Neural cell (in vitro differentiated cells): Measurements from ENCODE around the gene LZTR1. TPM values are rescaled to one million over a fixed set of nuclear protein-coding genes. Genes with fewer than 3 reads are reported as not detected.

Experiments
- H2AFZ ChIP-seq: fragments of 200-600, 300-800 bp; sonication (generic), shearing (Covaris generic); 2 replicates; pipeline ENCODE4 v1.6.0; 2014; ENCODE audit warnings: low read depth, mild to moderate bottlenecking, antibody characterized with exemption, low read length, moderate library complexity
- H3F3A ChIP-seq: fragments of 200-600 bp; shearing (Covaris generic); 2 replicates; pipeline ENCODE4 v1.6.1; 2016; ENCODE audit warnings: mild to moderate bottlenecking, moderate library complexity, mixed read lengths, antibody characterized with exemption, low read length; ENCODE audit not compliant: insufficient read depth, poor library complexity, severe bottlenecking
- H3K27ac ChIP-seq: fragments of 200-600, 300-800 bp; sonication (generic), shearing (Covaris generic); 2 replicates; pipeline ENCODE4 v1.5.1; 2014; ENCODE audit warnings: mild to moderate bottlenecking, low read length, moderate library complexity
- H3K27me3 ChIP-seq: fragments of 300-800, 200-600 bp; sonication (generic), shearing (Covaris generic); 2 replicates; pipeline ENCODE4 v1.6.0; 2014; ENCODE audit warnings: mild to moderate bottlenecking, low read depth, low read length, moderate library complexity; ENCODE audit not compliant: insufficient read depth
- H3K36me3 ChIP-seq: fragments of 300-800, 200-600 bp; sonication (generic), shearing (Covaris generic); 2 replicates; pipeline ENCODE4 v1.5.1; 2014; ENCODE audit warnings: mild to moderate bottlenecking, antibody characterized with exemption, low read length, moderate library complexity; ENCODE audit not compliant: insufficient read depth
- H3K4me2 ChIP-seq: fragments of 300-800, 200-600 bp; sonication (generic), shearing (Covaris generic); 2 replicates; pipeline ENCODE4 v1.6.0; 2014; ENCODE audit warnings: mild to moderate bottlenecking, low read length
- H3K4me3 ChIP-seq: fragments of 300-800, 200-600 bp; sonication (generic), shearing (Covaris generic); 2 replicates; pipeline ENCODE4 v1.5.1; 2014; ENCODE audit warnings: mild to moderate bottlenecking, low read length, moderate library complexity
- H3K79me2 ChIP-seq: fragments of 200-600 bp; shearing (Covaris generic); replicated peaks from 2 replicates; pipeline ENCODE4 v1.6.0; 2014; ENCODE audit warnings: mild to moderate bottlenecking, low read length, moderate library complexity; ENCODE audit not compliant: insufficient read depth
- H3K9ac ChIP-seq: fragments of 300-800, 200-600 bp; sonication (generic), shearing (Covaris generic); 2 replicates; pipeline ENCODE4 v1.6.1; 2016; ENCODE audit warnings: mild to moderate bottlenecking, low read length, mixed read lengths
- H3K9me2 ChIP-seq: fragments of 200-600 bp; shearing (Covaris generic); 2 replicates; pipeline ENCODE4 v1.6.1; 2016; ENCODE audit warnings: mild to moderate bottlenecking, low read length, mixed read lengths; ENCODE audit not compliant: insufficient read depth
- H3K9me3 ChIP-seq: fragments of 200-600, 300-800 bp; sonication (generic), shearing (Covaris generic); 2 replicates; pipeline ENCODE4 v1.6.1; 2016; ENCODE audit warnings: mild to moderate bottlenecking, mixed run types, low read length, moderate library complexity, mixed read lengths
- H4K20me1 ChIP-seq: fragments of 200-600 bp; shearing (Covaris generic); 2 replicates; pipeline ENCODE4 v1.6.1; 2016; ENCODE audit warnings: mild to moderate bottlenecking, mixed run types; ENCODE audit not compliant: insufficient read depth
- CTCF ChIP-seq: fragments of 450-650 bp; IDR thresholded peaks from 2 replicates; pipeline ENCODE4 v1.5.1; 2014; ENCODE audit warnings: antibody characterized with exemption, mild to moderate bottlenecking, moderate library complexity; ENCODE audit not compliant: poor library complexity, severe bottlenecking
- EP300 ChIP-seq: fragments of 450-650 bp; conservative IDR thresholded peaks from 2 replicates; pipeline ENCODE4 v1.6.1; 2014; ENCODE audit warnings: antibody characterized with exemption, mild to moderate bottlenecking, moderate library complexity; ENCODE audit not compliant: poor library complexity, severe bottlenecking
- EZH2 ChIP-seq: fragments of 200-600, 300-800 bp; shearing (Covaris generic), sonication (generic); IDR thresholded peaks from 2 replicates; pipeline ENCODE4 v1.6.1; 2014; ENCODE audit warnings: antibody characterized with exemption, low read length, borderline replicate concordance, mild to moderate bottlenecking; ENCODE audit not compliant: insufficient read depth, poor library complexity, severe bottlenecking
- MXI1 ChIP-seq: fragments of 450-650 bp; conservative IDR thresholded peaks from 2 replicates; pipeline ENCODE4 v1.6.1; 2014; ENCODE audit warnings: antibody characterized with exemption, mild to moderate bottlenecking; ENCODE audit not compliant: poor library complexity, severe bottlenecking
- POLR2AphosphoS5 ChIP-seq: IDR thresholded peaks from 2 replicates; pipeline ENCODE4 v1.6.1; 2012
- RAD21 ChIP-seq: fragments of 450-650 bp; conservative IDR thresholded peaks from 2 replicates; pipeline ENCODE4 v1.6.1; 2014; ENCODE audit warnings: antibody characterized with exemption, mild to moderate bottlenecking, moderate library complexity
- REST ChIP-seq: IDR thresholded peaks from 2 replicates; pipeline ENCODE4 v1.6.1; 2012; ENCODE audit warnings: borderline replicate concordance
- SMC3 ChIP-seq: fragments of 450-650 bp; conservative IDR thresholded peaks from 2 replicates; pipeline ENCODE4 v1.6.1; 2014; ENCODE audit warnings: antibody characterized with exemption, mild to moderate bottlenecking, moderate library complexity; ENCODE audit not compliant: poor library complexity
- TAF1 ChIP-seq: IDR thresholded peaks from 2 replicates; pipeline ENCODE4 v1.6.1; 2012; ENCODE audit warnings: low read depth
- polyA plus RNA-seq: library from polyadenylated mRNA; depleted of rRNA; stranded (reverse); fragments of >200 nt; gene quantifications from 2 replicates; pipeline ENCODE4 v1.2.3, GENCODE V29; 2014

LZTR1 gene
- polyA plus RNA-seq, 1 donor from 2014 or later, result 114 TPM

GRCh38 chr22:21025266-21025665 is 43.2 kb downstream of the LZTR1 start:
- TF ChIP-seq MXI1 (no peak), CTCF (no peak), POLR2AphosphoS5 (no peak), EZH2 (no peak), REST (no peak), SMC3 (no peak), RAD21 (no peak), TAF1 (no peak), EP300 (no peak)

GRCh38 chr22:21025763-21026755 is 44.0 kb downstream of the LZTR1 start:
- H4K20me1 ChIP-seq, result no peaks in the 10 kb centered on the region
- H3K79me2 ChIP-seq, result no peaks in the 10 kb centered on the region
- H3K36me3 ChIP-seq, result no peaks in the 10 kb centered on the region
- H3K9ac ChIP-seq, result no peak overlapping the region
- H3K9me2 ChIP-seq, result no peaks in the 10 kb centered on the region
- no peak overlapping the region for H2AFZ ChIP-seq
- no peaks in the 10 kb centered on the region for H3F3A ChIP-seq
- H3K27ac ChIP-seq, result no peak overlapping the region
- H3K27me3 ChIP-seq, result no peaks in the 10 kb centered on the region
- H3K4me3 ChIP-seq, result no peak overlapping the region
- no peak overlapping the region for H3K4me2 ChIP-seq
- TF ChIP-seq POLR2AphosphoS5, result no peak
- no peak for TF ChIP-seq EZH2
- no peak for TF ChIP-seq MXI1
- no peak for TF ChIP-seq EP300
- TF ChIP-seq SMC3, result no peak
- no peak for TF ChIP-seq CTCF
- TF ChIP-seq REST, result no peak
- no peak for TF ChIP-seq TAF1
- TF ChIP-seq RAD21, result no peak
- H3K9me3 ChIP-seq, result no peaks in the 10 kb centered on the region

More at GRCh38 chr22:21025266-21025665, 43.2 kb downstream of the LZTR1 start:
- no peaks in the 10 kb centered on the region for H3K9me2 ChIP-seq
- no peaks in the 10 kb centered on the region for H3K36me3 ChIP-seq
- no peaks in the 10 kb centered on the region for H3K27me3 ChIP-seq
- no peak overlapping the region for H2AFZ ChIP-seq
- H3K9me3 ChIP-seq, result no peaks in the 10 kb centered on the region
- H3K4me3 ChIP-seq, result no peak overlapping the region
- H3K27ac ChIP-seq, result no peak overlapping the region
- H4K20me1 ChIP-seq, result no peaks in the 10 kb centered on the region
- no peaks in the 10 kb centered on the region for H3F3A ChIP-seq
- no peaks in the 10 kb centered on the region for H3K79me2 ChIP-seq
- H3K4me2 ChIP-seq, result no peak overlapping the region
- H3K9ac ChIP-seq, result no peak overlapping the region
